ENCODE results near the gene CEP135.

GRCh38 chr4:56058555-56058954 lies 109.8 kb downstream of the CEP135 start:
- no peak for TF ChIP-seq CTCF (conservative IDR thresholded peaks at IDR 0.05 in 1 of 2, IDR thresholded peaks at IDR 0.05 in 1 of 2; ENCODE audit: low read depth in 1 of 2, low read length in 2 of 2)
- no peak for TF ChIP-seq EZH2 (IDR thresholded peaks at IDR 0.05; ENCODE audit: low read length, missing control alignments)

All from fibroblast of lung (primary cell).